ENCODE measurements around the gene KLK6.

- TF ChIP-seq, protein P1, sequence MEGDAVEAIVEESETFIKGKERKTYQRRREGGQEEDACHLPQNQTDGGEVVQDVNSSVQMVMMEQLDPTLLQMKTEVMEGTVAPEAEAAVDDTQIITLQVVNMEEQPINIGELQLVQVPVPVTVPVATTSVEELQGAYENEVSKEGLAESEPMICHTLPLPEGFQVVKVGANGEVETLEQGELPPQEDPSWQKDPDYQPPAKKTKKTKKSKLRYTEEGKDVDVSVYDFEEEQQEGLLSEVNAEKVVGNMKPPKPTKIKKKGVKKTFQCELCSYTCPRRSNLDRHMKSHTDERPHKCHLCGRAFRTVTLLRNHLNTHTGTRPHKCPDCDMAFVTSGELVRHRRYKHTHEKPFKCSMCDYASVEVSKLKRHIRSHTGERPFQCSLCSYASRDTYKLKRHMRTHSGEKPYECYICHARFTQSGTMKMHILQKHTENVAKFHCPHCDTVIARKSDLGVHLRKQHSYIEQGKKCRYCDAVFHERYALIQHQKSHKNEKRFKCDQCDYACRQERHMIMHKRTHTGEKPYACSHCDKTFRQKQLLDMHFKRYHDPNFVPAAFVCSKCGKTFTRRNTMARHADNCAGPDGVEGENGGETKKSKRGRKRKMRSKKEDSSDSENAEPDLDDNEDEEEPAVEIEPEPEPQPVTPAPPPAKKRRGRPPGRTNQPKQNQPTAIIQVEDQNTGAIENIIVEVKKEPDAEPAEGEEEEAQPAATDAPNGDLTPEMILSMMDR (IDR thresholded peaks at IDR 0.05): no peak
- TF ChIP-seq EP300 (IDR thresholded peaks at IDR 0.05): no peak
These were observed 28.7 kb upstream of the KLK6 start for GRCh38 chr19:50998061-50998460.
